ENCODE measurements around the gene GARNL3.

DNA sequence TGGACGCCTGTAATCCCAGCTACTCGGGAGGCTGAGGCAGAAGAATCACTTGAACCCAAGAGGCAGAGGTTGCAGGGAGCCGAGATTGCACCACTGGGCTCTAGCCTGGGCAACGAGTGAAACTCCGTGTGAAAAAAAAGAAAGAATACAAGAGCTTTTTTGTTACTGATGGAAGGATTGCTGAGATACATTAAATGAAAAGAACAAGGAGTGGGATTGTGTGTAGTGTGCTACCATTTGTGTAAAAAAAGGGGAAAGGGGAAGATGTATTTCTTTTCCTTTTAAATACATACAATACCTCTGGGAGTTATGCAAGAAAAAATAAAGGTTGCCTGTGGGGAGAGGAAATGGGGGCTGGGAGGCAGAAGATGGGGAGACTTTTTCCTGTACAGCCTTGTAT is 14.7 kb upstream of the GARNL3 start:
- TF ChIP-seq, protein P1, sequence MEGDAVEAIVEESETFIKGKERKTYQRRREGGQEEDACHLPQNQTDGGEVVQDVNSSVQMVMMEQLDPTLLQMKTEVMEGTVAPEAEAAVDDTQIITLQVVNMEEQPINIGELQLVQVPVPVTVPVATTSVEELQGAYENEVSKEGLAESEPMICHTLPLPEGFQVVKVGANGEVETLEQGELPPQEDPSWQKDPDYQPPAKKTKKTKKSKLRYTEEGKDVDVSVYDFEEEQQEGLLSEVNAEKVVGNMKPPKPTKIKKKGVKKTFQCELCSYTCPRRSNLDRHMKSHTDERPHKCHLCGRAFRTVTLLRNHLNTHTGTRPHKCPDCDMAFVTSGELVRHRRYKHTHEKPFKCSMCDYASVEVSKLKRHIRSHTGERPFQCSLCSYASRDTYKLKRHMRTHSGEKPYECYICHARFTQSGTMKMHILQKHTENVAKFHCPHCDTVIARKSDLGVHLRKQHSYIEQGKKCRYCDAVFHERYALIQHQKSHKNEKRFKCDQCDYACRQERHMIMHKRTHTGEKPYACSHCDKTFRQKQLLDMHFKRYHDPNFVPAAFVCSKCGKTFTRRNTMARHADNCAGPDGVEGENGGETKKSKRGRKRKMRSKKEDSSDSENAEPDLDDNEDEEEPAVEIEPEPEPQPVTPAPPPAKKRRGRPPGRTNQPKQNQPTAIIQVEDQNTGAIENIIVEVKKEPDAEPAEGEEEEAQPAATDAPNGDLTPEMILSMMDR (IDR thresholded peaks at IDR 0.05): no peak
- TF ChIP-seq POLR2A (IDR thresholded peaks at IDR 0.05): no peak
- no peak for TF ChIP-seq EP300 (IDR thresholded peaks at IDR 0.05)
